Measurements from ENCODE around the gene EVC2. TPM values are rescaled to one million over a fixed set of nuclear protein-coding genes. Genes with fewer than 3 reads are reported as not detected.

The EVC2 gene
- total and polyA plus RNA-seq, 2 of the 4 experiments (the other 2 are of a cell fraction): 2.7 to 5.9 TPM

GRCh38 chr4:5651089-5651488 is 57.3 kb downstream of the EVC2 start:
- H3K27me3 ChIP-seq (ENCODE audit: control insufficient read depth, insufficient read depth, low read length): no peaks in the 10 kb centered on the region
- CTCF ChIA-PET: no interaction called here
- in situ Hi-C loops (cut with MboI; ENCODE audit: low sequenced_read_pairs): no loop called here
- H4K5ac ChIP-seq (ENCODE audit: low read depth, low read length): no peak overlapping the region
- peaks cover 9% of the 10 kb centered on the region for H3K9me1 ChIP-seq (ENCODE audit: insufficient read depth, low read length)
- intact Hi-C loops (cut with micrococcal nuclease): no loop called here
- no peak overlapping the region for H3K18ac ChIP-seq (ENCODE audit: low read depth, low read length)
- H2AK9ac ChIP-seq (replicated peaks; ENCODE audit: low read depth, low read length, poor library complexity): no peak overlapping the region
- H2AK5ac ChIP-seq (ENCODE audit: low read depth, low read length): no peak overlapping the region
- no peak overlapping the region for H4K8ac ChIP-seq (ENCODE audit: low read depth in 2 of 2, low read length in 2 of 2)
- no peak overlapping the region for H3K4me3 ChIP-seq (ENCODE audit: insufficient read depth, low read depth, low read length)
- dilution Hi-C loops (cut with HindIII; ENCODE audit: low sequenced_read_pairs, unreplicated experiment): no loop called here
- POLR2A ChIA-PET (ENCODE audit: unreplicated experiment): no interaction called here
- H4K91ac ChIP-seq (ENCODE audit: insufficient read depth, low read depth, low read length): no peak overlapping the region
- peaks cover 38% of the 10 kb centered on the region for H3K36me3 ChIP-seq (ENCODE audit: control insufficient read depth, insufficient read depth, low read length)
- no peaks in the 10 kb centered on the region for H3K4me1 ChIP-seq (ENCODE audit: control insufficient read depth, insufficient read depth, low read length)
- BruUV-seq (replicated peaks): no TSS peak
- H3K27ac ChIP-seq (ENCODE audit: insufficient read depth, low read length): no peak overlapping the region
- H3K56ac ChIP-seq (ENCODE audit: extremely low read depth, insufficient read depth, low read length): no peak overlapping the region
- TF ChIP-seq RFX5 (IDR thresholded peaks at IDR 0.05; ENCODE audit: low read depth, low read length) (no peak), CEBPB (IDR thresholded peaks at IDR 0.05; ENCODE audit: low read depth, low read length) (no peak), FOS (IDR thresholded peaks at IDR 0.05; ENCODE audit: low read depth, low read length) (no peak), RAD21 (IDR thresholded peaks at IDR 0.05; ENCODE audit: low read length) (no peak), MXI1 (IDR thresholded peaks at IDR 0.05; ENCODE audit: borderline replicate concordance, low read depth, low read length) (no peak), USF2 (IDR thresholded peaks at IDR 0.05; ENCODE audit: low read depth, low read length) (no peak), ELK1 (IDR thresholded peaks at IDR 0.05; ENCODE audit: borderline replicate concordance, low read depth, low read length) (no peak), POLR2A (IDR thresholded peaks at IDR 0.05; ENCODE audit: low read depth, low read length) (no peak), MAFK (IDR thresholded peaks at IDR 0.05; ENCODE audit: low read depth, low read length) (no peak), SMC3 (IDR thresholded peaks at IDR 0.05; ENCODE audit: low read depth, low read length) (no peak), CTCF (conservative IDR thresholded peaks at IDR 0.05; ENCODE audit: low read depth, low read length) (no peak), CHD1 (IDR thresholded peaks at IDR 0.05; ENCODE audit: low read depth, low read length) (no peak), MAZ (IDR thresholded peaks at IDR 0.05; ENCODE audit: borderline replicate concordance, low read depth, low read length) (no peak), BHLHE40 (IDR thresholded peaks at IDR 0.05; ENCODE audit: low read depth, low read length) (no peak), RCOR1 (IDR thresholded peaks at IDR 0.05; ENCODE audit: insufficient replicate concordance, low read length) (no peak), NFE2L2 (IDR thresholded peaks at IDR 0.05; ENCODE audit: low read depth, low read length) (no peak)
- no peak overlapping the region for H2BK120ac ChIP-seq (ENCODE audit: low read depth, low read length)
- no peaks in the 10 kb centered on the region for H3K9me3 ChIP-seq (ENCODE audit: control insufficient read depth, insufficient read depth, low read length)
- no peak overlapping the region for H3K9ac ChIP-seq (ENCODE audit: low read depth, low read length)
- DNase-seq: no peak
- ATAC-seq (ENCODE audit: low read depth): no peak
- no peaks in the 10 kb centered on the region for H4K20me1 ChIP-seq (ENCODE audit: insufficient read depth, low read length)
- H3K79me1 ChIP-seq (ENCODE audit: low read depth in 1 of 2, low read length in 2 of 2): no peaks in the 10 kb centered on the region; a peak in 1 of 4 replicates
- no peak overlapping the region for H3K4me2 ChIP-seq (ENCODE audit: low read depth, low read length)
- no peak overlapping the region for H2BK15ac ChIP-seq (ENCODE audit: low read depth, low read length)
- WGBS, 2 experiments (ENCODE audit: extremely low coverage in 2 of 2, insufficient read length in 1 of 2): 100% methylated on average over 4 to 6 of the region's 6 CpGs
- H3K23ac ChIP-seq (ENCODE audit: low read depth, low read length): no peak overlapping the region
- H3K14ac ChIP-seq (replicated peaks; ENCODE audit: low read depth, low read length): no peak overlapping the region
- no peak overlapping the region for H2BK20ac ChIP-seq (ENCODE audit: low read depth, low read length)
- no peak overlapping the region for H2BK5ac ChIP-seq (ENCODE audit: low read depth, low read length, poor library complexity, severe bottlenecking)
- H2AFZ ChIP-seq (replicated peaks; ENCODE audit: low read length, poor library complexity): no peak overlapping the region
- H3K4ac ChIP-seq (ENCODE audit: low read depth, low read length): no peak overlapping the region

All from IMR-90 (cell line).